SH-SY5Y (cell line): ENCODE results near the gene CCDC174.

Experiments used
- GATA2 ChIP-seq: IDR thresholded peaks from 2 replicates; pipeline ENCODE4 v1.6.1; 2011; ENCODE audit warnings: mild to moderate bottlenecking, low read depth, low read length
- GATA3 ChIP-seq: IDR thresholded peaks from 2 replicates; pipeline ENCODE4 v1.6.1; 2011; ENCODE audit warnings: low read depth, mild to moderate bottlenecking, low read length, moderate library complexity

- TF ChIP-seq GATA2 (peak; percentile 91), GATA3 (peak; percentile 64)
Measured at GRCh38 chr3:14676881-14677280, 25.3 kb downstream of the CCDC174 start.
